NCI-H1436 treated with DMSO at 0.1 percent for 48 hours (cell line): ENCODE data around the gene DNAI2.

Source experiments
- DNase-seq: peaks from one replicate; lab custom pipeline; 2025; lab: John Stamatoyannopoulos, UW

Gene DNAI2

GRCh38 chr17:74274060-74274708 lies at the start of gene DNAI2:
Gene DNAI2 (plus strand): TSS chr17:74274234. CDS start chr17:74281818, 7,584 bp downstream.
- DNase-seq: peak; percentile 55

GRCh38 chr17:74224959-74225725 lies 48.9 kb upstream of the DNAI2 start:
- no peak for DNase-seq

GRCh38 chr17:74226252-74226651 lies 47.8 kb upstream of the DNAI2 start:
- no peak for DNase-seq

GRCh38 chr17:74227271-74228080 lies 46.6 kb upstream of the DNAI2 start:
- DNase-seq: no peak

- no peak for DNase-seq
Measured at GRCh38 chr17:74228306-74228978, 45.6 kb upstream of the DNAI2 start.

GRCh38 chr17:74230896-74231295 lies 43.1 kb upstream of the DNAI2 start:
- no peak for DNase-seq

- DNase-seq: no peak
Measured at GRCh38 chr17:74231928-74232907, 41.8 kb upstream of the DNAI2 start.

GRCh38 chr17:74233937-74234336 lies 40.1 kb upstream of the DNAI2 start:
- DNase-seq: no peak

GRCh38 chr17:74234486-74234885 lies 39.5 kb upstream of the DNAI2 start:
- DNase-seq: no peak

- no peak for DNase-seq
Measured at GRCh38 chr17:74235040-74235581, 38.9 kb upstream of the DNAI2 start.

- no peak for DNase-seq
Measured at GRCh38 chr17:74235911-74236371, 38.1 kb upstream of the DNAI2 start.

GRCh38 chr17:74237321-74237720 lies 36.7 kb upstream of the DNAI2 start:
- no peak for DNase-seq

GRCh38 chr17:74239172-74239571 lies 34.9 kb upstream of the DNAI2 start:
- DNase-seq: no peak

GRCh38 chr17:74240618-74241205 lies 33.3 kb upstream of the DNAI2 start:
- no peak for DNase-seq

- no peak for DNase-seq
Measured at GRCh38 chr17:74241431-74241830, 32.6 kb upstream of the DNAI2 start.

- DNase-seq: no peak
Measured at GRCh38 chr17:74241847-74242246, 32.2 kb upstream of the DNAI2 start.

GRCh38 chr17:74243013-74243755 lies 30.9 kb upstream of the DNAI2 start:
- DNase-seq: no peak

- no peak for DNase-seq
Measured at GRCh38 chr17:74244128-74244527, 29.9 kb upstream of the DNAI2 start.

- no peak for DNase-seq
Measured at GRCh38 chr17:74244548-74244947, 29.5 kb upstream of the DNAI2 start.
